BE2C (cell line): ENCODE results near the gene PRLR.

ENCODE experiments used
- DNase-seq: peaks from one replicate; pipeline ENCODE4 v3.0.0-alpha.2; 2020
- H3K27me3 ChIP-seq: fragments of 250-450 bp; sonication (Bioruptor Pico); 2 replicates; pipeline ENCODE4 v1.5.1; 2020; ENCODE audit warnings: mild to moderate bottlenecking
- H3K36me3 ChIP-seq: fragments of 250-450 bp; sonication (Bioruptor Pico); 2 replicates; pipeline ENCODE4 v1.5.1; 2020; ENCODE audit warnings: mild to moderate bottlenecking
- H3K4me1 ChIP-seq: fragments of 250-450 bp; sonication (Bioruptor Pico); 2 replicates; pipeline ENCODE4 v1.5.1; 2020
- H3K4me3 ChIP-seq: 2 replicates; pipeline ENCODE4 v1.5.1; 2011; ENCODE audit warnings: low read depth, low read length
- H3K9me3 ChIP-seq: fragments of 250-450 bp; sonication (Bioruptor Pico); 2 replicates; pipeline ENCODE4 v1.5.1; 2020
- TF ChIP-seq, protein P1 (sequence below): IDR thresholded peaks from 2 replicates; pipeline ENCODE4 v1.5.1; 2012; ENCODE audit warnings: mild to moderate bottlenecking, low read depth, low read length

PRLR gene

DNA sequence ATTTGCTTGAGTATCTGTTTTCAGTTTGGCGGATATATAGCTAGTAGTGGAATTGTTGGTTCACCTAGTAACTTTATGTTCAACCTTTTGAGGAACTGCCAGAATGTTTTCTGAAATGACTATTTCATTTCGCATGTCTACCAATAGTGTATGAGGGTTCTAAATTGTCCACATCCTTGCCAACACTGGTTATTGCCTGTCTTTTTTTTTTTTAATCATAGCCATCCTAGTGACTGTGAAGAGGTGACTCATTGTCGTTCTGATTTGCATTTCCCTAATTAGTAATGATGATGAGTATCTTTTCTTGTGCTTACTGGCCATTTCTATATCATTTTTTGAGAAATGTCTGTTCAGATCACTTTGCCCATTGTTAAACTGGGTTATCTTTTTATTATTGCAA is 52.5 kb downstream of the PRLR start:
- TF ChIP-seq, protein P1, sequence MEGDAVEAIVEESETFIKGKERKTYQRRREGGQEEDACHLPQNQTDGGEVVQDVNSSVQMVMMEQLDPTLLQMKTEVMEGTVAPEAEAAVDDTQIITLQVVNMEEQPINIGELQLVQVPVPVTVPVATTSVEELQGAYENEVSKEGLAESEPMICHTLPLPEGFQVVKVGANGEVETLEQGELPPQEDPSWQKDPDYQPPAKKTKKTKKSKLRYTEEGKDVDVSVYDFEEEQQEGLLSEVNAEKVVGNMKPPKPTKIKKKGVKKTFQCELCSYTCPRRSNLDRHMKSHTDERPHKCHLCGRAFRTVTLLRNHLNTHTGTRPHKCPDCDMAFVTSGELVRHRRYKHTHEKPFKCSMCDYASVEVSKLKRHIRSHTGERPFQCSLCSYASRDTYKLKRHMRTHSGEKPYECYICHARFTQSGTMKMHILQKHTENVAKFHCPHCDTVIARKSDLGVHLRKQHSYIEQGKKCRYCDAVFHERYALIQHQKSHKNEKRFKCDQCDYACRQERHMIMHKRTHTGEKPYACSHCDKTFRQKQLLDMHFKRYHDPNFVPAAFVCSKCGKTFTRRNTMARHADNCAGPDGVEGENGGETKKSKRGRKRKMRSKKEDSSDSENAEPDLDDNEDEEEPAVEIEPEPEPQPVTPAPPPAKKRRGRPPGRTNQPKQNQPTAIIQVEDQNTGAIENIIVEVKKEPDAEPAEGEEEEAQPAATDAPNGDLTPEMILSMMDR, result no peak
- Histone ChIP-seq H3K9me3 (no peaks in the 10 kb centered on the region), H3K4me3 (no peak overlapping the region), H3K36me3 (no peaks in the 10 kb centered on the region), H3K4me1 (no peaks in the 10 kb centered on the region), H3K27me3 (no peaks in the 10 kb centered on the region)
- DNase-seq, result no peak

DNA sequence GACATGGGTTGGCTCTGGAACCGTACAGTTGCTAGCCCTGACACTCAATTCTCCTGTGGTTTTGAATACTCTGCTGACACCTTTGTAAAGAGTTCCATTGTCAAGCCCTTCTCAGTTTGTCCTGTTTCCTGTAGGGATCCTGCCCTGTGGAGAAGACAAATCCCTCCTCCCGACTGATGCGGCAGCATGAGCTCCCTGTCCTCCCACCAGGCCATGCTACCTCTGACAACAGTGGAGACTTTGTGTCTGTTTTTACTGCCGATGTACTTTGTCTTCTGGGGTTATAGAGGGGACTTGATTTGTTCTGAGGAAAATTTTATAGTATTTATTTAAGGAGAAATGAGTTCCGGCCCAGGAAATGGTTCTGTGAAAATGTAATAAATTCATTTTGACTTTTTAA is 57.8 kb downstream of the PRLR start:
- Histone ChIP-seq H3K9me3 (no peaks in the 10 kb centered on the region), H3K4me1 (no peaks in the 10 kb centered on the region), H3K4me3 (no peak overlapping the region), H3K27me3 (no peaks in the 10 kb centered on the region), H3K36me3 (no peaks in the 10 kb centered on the region)
- DNase-seq, result no peak
- TF ChIP-seq, protein P1, result no peak

DNA sequence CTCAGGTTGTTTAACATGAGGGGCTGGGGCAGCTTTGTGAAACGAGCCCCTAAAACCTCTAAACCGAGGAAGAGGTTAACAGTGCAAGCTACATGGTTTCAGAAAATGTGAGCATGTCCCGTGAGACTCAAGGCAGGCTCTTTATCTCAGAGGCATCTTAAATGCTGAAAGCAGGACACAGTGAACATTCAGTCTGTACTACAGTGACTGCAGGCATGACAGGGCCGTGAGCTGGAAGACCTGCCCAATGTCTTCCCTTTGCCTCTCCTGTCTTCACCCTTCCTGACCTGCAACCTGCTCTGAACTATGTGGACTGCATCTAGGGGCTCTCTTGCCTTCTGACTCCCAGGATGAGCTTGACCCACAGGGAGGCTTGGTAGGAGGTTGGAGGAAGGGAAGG is 58.3 kb downstream of the PRLR start:
- Histone ChIP-seq H3K27me3 (no peaks in the 10 kb centered on the region), H3K4me3 (no peak overlapping the region)

DNA sequence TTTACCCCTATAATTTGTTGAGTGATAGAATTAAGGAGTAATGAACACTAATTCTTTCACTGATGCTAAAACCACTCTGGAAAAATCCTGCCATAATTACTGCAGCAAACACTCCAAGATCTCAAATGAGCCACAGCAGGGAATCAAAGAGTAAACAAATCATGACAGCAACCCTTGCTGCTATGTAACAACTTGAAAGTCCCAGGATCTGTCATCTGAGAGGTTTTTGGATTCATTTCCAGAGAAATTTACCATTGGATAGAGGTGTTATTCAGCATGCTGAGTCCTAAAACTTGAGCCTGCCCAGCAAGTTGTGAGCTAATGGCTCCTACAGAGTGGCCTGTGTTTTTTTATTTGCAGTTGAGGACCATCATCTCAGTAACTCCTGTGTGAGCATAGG is 59.2 kb downstream of the PRLR start:
- DNase-seq, result no peak
- H3K4me3 ChIP-seq, result no peak overlapping the region
- no peaks in the 10 kb centered on the region for H3K36me3 ChIP-seq
- H3K27me3 ChIP-seq, result no peaks in the 10 kb centered on the region
- H3K9me3 ChIP-seq, result no peaks in the 10 kb centered on the region
- TF ChIP-seq, protein P1, result no peak
- no peaks in the 10 kb centered on the region for H3K4me1 ChIP-seq

More for the DNA sequence above, 58.3 kb downstream of the PRLR start:
- DNase-seq, result no peak
- TF ChIP-seq, protein P1, result no peak
- Histone ChIP-seq H3K9me3 (no peaks in the 10 kb centered on the region), H3K4me1 (no peaks in the 10 kb centered on the region), H3K36me3 (no peaks in the 10 kb centered on the region)

DNA sequence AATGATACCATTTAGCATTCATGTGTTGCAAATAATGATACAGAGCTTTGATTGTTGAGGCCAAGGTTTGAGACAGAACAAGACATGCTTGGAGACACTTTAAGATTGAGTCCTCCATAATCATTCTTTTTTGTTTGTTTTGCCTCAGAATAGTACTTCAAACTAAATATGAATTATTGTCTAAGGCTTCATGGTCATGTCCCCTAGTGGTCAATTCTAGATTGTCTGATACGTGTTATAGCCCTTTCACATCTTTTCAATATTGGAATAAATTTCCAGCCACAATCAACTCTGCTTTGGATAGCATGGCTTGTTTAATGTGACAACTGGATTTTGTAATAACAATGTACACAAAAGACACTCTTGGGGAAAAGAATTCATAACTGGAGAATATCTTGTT is 64.2 kb downstream of the PRLR start:
- Histone ChIP-seq H3K4me1 (no peaks in the 10 kb centered on the region), H3K27me3 (no peaks in the 10 kb centered on the region), H3K4me3 (no peak overlapping the region), H3K36me3 (no peaks in the 10 kb centered on the region), H3K9me3 (no peaks in the 10 kb centered on the region)
- TF ChIP-seq, protein P1, result no peak
- no peak for DNase-seq

DNA sequence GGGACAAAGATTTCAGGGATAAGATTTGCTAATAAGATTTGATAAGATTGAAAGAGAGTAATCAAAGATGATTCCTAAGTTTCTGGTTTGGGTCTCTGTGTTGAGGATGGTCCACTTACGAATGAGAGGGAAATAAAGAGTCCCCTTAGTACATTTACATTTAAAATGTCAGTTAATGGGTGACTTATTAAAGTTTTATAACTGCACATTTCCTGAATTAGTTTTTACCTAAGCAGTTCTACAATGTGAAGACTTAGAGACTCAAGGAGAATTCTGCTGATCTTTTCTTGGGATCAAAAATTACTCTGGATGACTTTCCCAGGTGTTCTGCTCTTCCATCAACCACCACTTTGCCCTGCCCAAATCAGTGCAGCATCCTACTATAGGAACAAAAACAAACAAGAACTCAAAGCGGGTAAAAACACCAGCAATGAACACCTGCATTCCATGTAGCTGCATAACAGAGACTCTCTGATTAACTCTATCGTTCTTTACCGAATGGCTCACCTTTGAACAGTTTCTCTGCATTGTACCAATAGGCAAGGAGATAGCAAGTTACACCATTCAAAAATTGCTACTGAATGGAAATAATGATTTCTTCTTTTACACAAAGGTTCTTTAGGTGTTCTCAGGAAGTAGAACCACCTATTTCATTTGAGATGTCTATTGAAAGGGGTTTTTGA is 65.3 kb downstream of the PRLR start:
- Histone ChIP-seq H3K4me1 (no peaks in the 10 kb centered on the region), H3K9me3 (no peaks in the 10 kb centered on the region), H3K4me3 (no peak overlapping the region), H3K36me3 (no peaks in the 10 kb centered on the region), H3K27me3 (no peaks in the 10 kb centered on the region)
- TF ChIP-seq, protein P1, result no peak
- no peak for DNase-seq
